H1 (cell line): ENCODE measurements around the gene EPSTI1. TPM values are rescaled to one million over a fixed set of nuclear protein-coding genes. Genes with fewer than 3 reads are reported as not detected.
A peak's percentile ranks its signal among the peaks of the same experiment; 100 is the strongest.

Source experiments
- CTCF ChIA-PET: fragments of 300-600 bp; sonication (Branson Sonifier 250); formaldehyde crosslinking; loops from one replicate; lab custom pipeline; 2021; ENCODE audit not compliant: partially characterized antibody; lab: Charles Lee
- POLR2A ChIA-PET: fragments of 300-600 bp; sonication (Branson Sonifier 250); formaldehyde crosslinking; loops from one replicate; lab custom pipeline; 2021; ENCODE audit warnings: inconsistent platforms; ENCODE audit not compliant: partially characterized antibody; lab: Charles Lee
- DNase-seq, 2 experiments: peaks; one replicate each; pipeline versions ENCODE4 v3.0.0 to v3.0.0-alpha.2; 2010 to 2022; ENCODE audit warnings: low spot score in 2 of 2, low read depth in 1 of 2, mixed read lengths in 1 of 2
- FAIRE-seq: peaks from 2 replicates; lab custom pipeline; 2011; peaks lifted over from hg19 to GRCh38; lab: Jason Lieb, UNC
- H2AFZ ChIP-seq: 2 replicates; pipeline ENCODE4 v1.8.1; 2012; ENCODE audit warnings: low read length, inconsistent platforms
- H2AK5ac ChIP-seq: 2 replicates; pipeline ENCODE4 v1.6.1; 2013; ENCODE audit warnings: low read depth, low read length
- H2BK120ac ChIP-seq: replicated peaks from 2 replicates; pipeline ENCODE3; 2013; ENCODE audit warnings: low read depth, low read length, inconsistent platforms
- H2BK12ac ChIP-seq: 2 replicates; pipeline ENCODE4 v1.6.1; 2013; ENCODE audit warnings: low read depth, low read length
- H2BK15ac ChIP-seq: 2 replicates; pipeline ENCODE4 v1.6.1; 2013; ENCODE audit warnings: low read length
- H2BK20ac ChIP-seq: 2 replicates; pipeline ENCODE4 v1.6.1; 2013; ENCODE audit warnings: low read length
- H2BK5ac ChIP-seq: 2 replicates; pipeline ENCODE4 v1.6.1; 2013; ENCODE audit warnings: low read depth, low read length
- H3K14ac ChIP-seq: 2 replicates; pipeline ENCODE4 v1.6.1; 2013; ENCODE audit warnings: inconsistent platforms; ENCODE audit not compliant: insufficient read length
- H3K18ac ChIP-seq: 2 replicates; pipeline ENCODE4 v1.6.1; 2013; ENCODE audit warnings: low read length; ENCODE audit errors: extremely low read depth
- H3K23ac ChIP-seq: 2 replicates; pipeline ENCODE4 v1.6.1; 2013; ENCODE audit warnings: inconsistent platforms; ENCODE audit not compliant: insufficient read length
- H3K23me2 ChIP-seq: 2 replicates; pipeline ENCODE4 v1.6.1; 2013; ENCODE audit warnings: low read depth, low read length
- H3K27ac ChIP-seq: 2 replicates; pipeline ENCODE4 v1.6.1; 2011; ENCODE audit warnings: low read depth, low read length, inconsistent platforms
- H3K27me3 ChIP-seq, 4 experiments: replicated peaks in 1 of 4; 1 replicate in 1 of 4; 2 replicates in 3 of 4; pipeline versions ENCODE4 v1.6.1 to v1.8.1; 2011 to 2013; ENCODE audit warnings: low read length in 3 of 4, mild to moderate bottlenecking in 3 of 4, inconsistent platforms in 2 of 4, mixed read lengths in 2 of 4, moderate library complexity in 1 of 4; ENCODE audit not compliant: control insufficient read depth in 3 of 4, insufficient read depth in 3 of 4; ENCODE audit errors: extremely low read depth in 1 of 4
- H3K36me3 ChIP-seq, 4 experiments: 2 replicates each; pipeline versions ENCODE4 v1.6.1 to v1.8.1; 2011 to 2013; ENCODE audit warnings: mild to moderate bottlenecking in 4 of 4, low read length in 3 of 4, moderate library complexity in 2 of 4, control low read depth in 1 of 4, inconsistent platforms in 1 of 4; ENCODE audit not compliant: insufficient read depth in 4 of 4, control insufficient read depth in 2 of 4
- H3K4ac ChIP-seq: replicated peaks from 2 replicates; pipeline ENCODE3; 2013; ENCODE audit warnings: low read length, low read depth, mixed read lengths, inconsistent platforms; ENCODE audit not compliant: insufficient read length
- H3K4me1 ChIP-seq, 4 experiments: replicated peaks in 1 of 4; 1 replicate in 1 of 4; 2 replicates in 3 of 4; pipeline versions ENCODE4 v1.6.1 to v1.8.1; 2011 to 2013; ENCODE audit warnings: low read length in 3 of 4, inconsistent platforms in 2 of 4, mixed read lengths in 1 of 4; ENCODE audit not compliant: insufficient read depth in 4 of 4, control insufficient read depth in 3 of 4
- H3K4me2 ChIP-seq, 2 experiments: 2 replicates each; pipeline versions ENCODE4 v1.6.1 to v1.8.1; 2011 to 2013; ENCODE audit warnings: low read depth in 2 of 2, low read length in 2 of 2, control low read depth in 1 of 2, inconsistent platforms in 1 of 2, mild to moderate bottlenecking in 1 of 2; ENCODE audit not compliant: insufficient read depth in 1 of 2
- H3K4me3 ChIP-seq, 4 experiments: fragments of 200-600, 300-600 bp in 1 of 4; sonication (generic), shearing (Covaris generic), sonication (Bioruptor Twin) in 1 of 4; 2 replicates each; pipeline versions ENCODE4 v1.5.1 to v1.8.1; 2011 to 2016; ENCODE audit warnings: low read length in 4 of 4, low read depth in 3 of 4, control low read depth in 2 of 4, inconsistent platforms in 2 of 4, mild to moderate bottlenecking in 2 of 4, mixed read lengths in 1 of 4, moderate library complexity in 1 of 4; ENCODE audit not compliant: insufficient read depth in 2 of 4; ENCODE audit errors: extremely low read depth in 1 of 4
- H3K56ac ChIP-seq: replicated peaks from 2 replicates; pipeline ENCODE3; 2013; ENCODE audit warnings: low read depth, mild to moderate bottlenecking, mixed read lengths, low read length, inconsistent platforms; ENCODE audit not compliant: insufficient read length
- H3K79me1 ChIP-seq: 2 replicates; pipeline ENCODE4 v1.6.1; 2013; ENCODE audit warnings: low read depth, low read length, control low read depth
- H3K79me2 ChIP-seq, 2 experiments: 2 replicates each; pipeline versions ENCODE4 v1.6.1 to v1.8.1; 2012 to 2013; ENCODE audit warnings: low read length in 2 of 2, mild to moderate bottlenecking in 2 of 2, inconsistent platforms in 1 of 2; ENCODE audit not compliant: insufficient read depth in 2 of 2, control insufficient read depth in 1 of 2
- H3K9ac ChIP-seq, 4 experiments: replicated peaks in 1 of 4; 1 replicate in 1 of 4; 2 replicates in 3 of 4; pipeline versions ENCODE4 v1.6.1 to v1.8.1; 2011 to 2013; ENCODE audit warnings: low read depth in 3 of 4, low read length in 3 of 4, control low read depth in 2 of 4, mild to moderate bottlenecking in 2 of 4, moderate library complexity in 2 of 4, inconsistent platforms in 1 of 4; ENCODE audit errors: extremely low read depth in 1 of 4
- H3K9me3 ChIP-seq, 2 experiments: 2 replicates each; pipeline versions ENCODE4 v1.6.1 to v1.8.1; 2012 to 2013; ENCODE audit warnings: mild to moderate bottlenecking in 2 of 2, moderate library complexity in 2 of 2, control low read depth in 1 of 2, inconsistent platforms in 1 of 2, low read depth in 1 of 2, low read length in 1 of 2, mixed read lengths in 1 of 2; ENCODE audit not compliant: insufficient read depth in 2 of 2
- H4K20me1 ChIP-seq, 2 experiments: replicated peaks in 1 of 2; 2 replicates each; pipeline versions ENCODE3 to v1.8.1; 2011 to 2013; ENCODE audit warnings: inconsistent platforms in 2 of 2, low read length in 2 of 2, mild to moderate bottlenecking in 1 of 2; ENCODE audit not compliant: insufficient read depth in 2 of 2, control insufficient read depth in 1 of 2
- H4K5ac ChIP-seq: 2 replicates; pipeline ENCODE4 v1.6.1; 2013; ENCODE audit warnings: low read length, low read depth, mixed read lengths, inconsistent platforms; ENCODE audit not compliant: insufficient read length
- H4K8ac ChIP-seq: 2 replicates; pipeline ENCODE4 v1.8.0; 2013; ENCODE audit warnings: mild to moderate bottlenecking, moderate library complexity, low read length, inconsistent platforms; ENCODE audit not compliant: insufficient read depth; ENCODE audit errors: extremely low read depth
- H4K91ac ChIP-seq: replicated peaks from 2 replicates; pipeline ENCODE3; 2013; ENCODE audit warnings: low read length, mixed read lengths, inconsistent platforms; ENCODE audit not compliant: insufficient read length
- BACH1 ChIP-seq: IDR thresholded peaks from 2 replicates; pipeline ENCODE4 v1.6.1; 2012; ENCODE audit warnings: low read length, improper control_type of control experiment
- KDM5A ChIP-seq: fragments of 200-600 bp; IDR thresholded peaks from 2 replicates; pipeline ENCODE4 v1.7.1; 2012; ENCODE audit warnings: mild to moderate bottlenecking, low read length, inconsistent platforms, mixed read lengths
- POLR2AphosphoS5 ChIP-seq: IDR thresholded peaks from 2 replicates; pipeline ENCODE4 v1.6.1; 2011; ENCODE audit warnings: low read depth, low read length
- RAD21 ChIP-seq, 2 experiments: IDR thresholded peaks in 1 of 2; conservative IDR thresholded peaks in 1 of 2; 2 replicates each; pipeline ENCODE4 v1.6.1; 2011; ENCODE audit warnings: low read depth in 2 of 2, low read length in 2 of 2, improper control_type of control experiment in 1 of 2, inconsistent platforms in 1 of 2, mild to moderate bottlenecking in 1 of 2, moderate library complexity in 1 of 2
- RBBP5 ChIP-seq: IDR thresholded peaks from 2 replicates; pipeline ENCODE4 v1.7.1; 2012; ENCODE audit warnings: low read depth, mild to moderate bottlenecking, inconsistent platforms, low read length, moderate library complexity, borderline replicate concordance
- YY1 ChIP-seq: IDR thresholded peaks from 2 replicates; pipeline ENCODE4 v1.6.1; 2011; ENCODE audit warnings: low read depth, mild to moderate bottlenecking, low read length
- WGBS, 2 experiments: shearing (Covaris generic) in 1 of 2; methylation state at CpG; one replicate each; pipeline versions ENCODE4 v1.1.6 to v1.1.7; 2013 to 2015; ENCODE audit warnings: low lambda C conversion rate in 2 of 2, mixed read lengths in 2 of 2, inconsistent platforms in 1 of 2, low coverage in 1 of 2, missing lambda C conversion rate in 1 of 2; ENCODE audit not compliant: insufficient replicate concordance in 2 of 2, insufficient coverage in 1 of 2, insufficient read length in 1 of 2; ENCODE audit errors: extremely low coverage in 1 of 2, missing lambda C conversion rate in 1 of 2; 5-methylcytosine and 5-hydroxymethylcytosine counted together
- polyA plus RNA-seq, 7 experiments: library from polyadenylated mRNA; depleted of rRNA in 3 of 7; stranded (reverse) in 5 of 7; unstranded in 2 of 7; fragments of >200 nt in 5 of 7; fragments of 200-250 nt in 2 of 7; gene quantifications; 1 replicate in 5 of 7; 2 replicates in 1 of 7; 4 replicates in 1 of 7; pipeline versions ENCODE4 v1.2.1 to v1.2.3, GENCODE V29; 2011 to 2013; ENCODE audit warnings: missing spikeins in 2 of 7, mixed read lengths in 2 of 7
- total RNA-seq: library from RNA; stranded (reverse); fragmentation: NEBNext Ultra II Directional; extraction: Animal tissue kit (Norgen Biotek cat#: 25700); gene quantifications from 2 replicates; pipeline ENCODE4 v1.2.1, GENCODE V29; 2021
- TF ChIP-seq, protein P1 (sequence below): IDR thresholded peaks from 2 replicates; pipeline ENCODE4 v1.6.1; 2012; ENCODE audit warnings: inconsistent platforms
- TF ChIP-seq, protein P2 (sequence below): IDR thresholded peaks from 2 replicates; pipeline ENCODE4 v1.6.1; 2012; ENCODE audit warnings: low read length, inconsistent platforms
- TF ChIP-seq, protein P3 (sequence below): IDR thresholded peaks from 2 replicates; pipeline ENCODE4 v1.6.1; 2012; ENCODE audit warnings: inconsistent platforms

The EPSTI1 gene
- total and polyA plus RNA-seq, 2 of the 8 experiments (the other 6 are each of a cell fraction or from before 2014, with no cell fraction given): 0.23 to 0.37 TPM

DNA sequence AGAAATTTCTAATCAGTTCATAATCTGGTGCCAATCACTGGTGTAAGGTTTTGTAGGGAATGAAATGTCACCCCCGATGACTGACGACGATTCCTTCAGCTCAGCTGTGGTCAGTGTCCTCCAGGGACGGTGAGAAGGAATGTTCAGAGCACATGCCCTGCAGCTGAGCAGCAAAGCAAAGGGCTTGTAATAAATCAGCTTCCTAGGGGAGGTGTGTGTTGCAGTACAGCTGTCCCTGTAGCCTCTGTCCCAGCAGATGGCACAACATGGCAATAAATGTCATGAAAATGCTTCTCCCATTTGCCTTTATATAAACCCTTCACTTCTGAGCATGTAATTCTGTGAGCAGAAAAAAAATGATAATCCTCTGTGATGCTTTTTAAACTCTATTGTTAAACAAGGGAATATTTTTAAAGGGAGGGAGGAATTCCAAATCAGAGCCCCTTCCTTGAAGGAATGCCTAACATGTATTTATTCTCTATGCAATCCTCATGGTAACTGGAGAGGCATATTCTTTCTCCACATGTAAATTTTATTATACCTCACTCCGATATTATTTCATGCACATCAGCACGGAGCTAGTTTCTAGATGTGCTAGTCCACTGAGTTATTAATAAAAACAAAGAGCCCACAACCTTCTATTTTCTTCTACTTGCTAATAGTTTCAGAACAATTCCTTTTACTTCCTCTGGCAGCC, 108.1 kb downstream of the EPSTI1 start:
- Histone ChIP-seq H3K79me2 (no peaks in the 10 kb centered on the region), H4K5ac (no peak overlapping the region), H4K20me1 (no peaks in the 10 kb centered on the region), H3K9me3 (no peaks in the 10 kb centered on the region; a peak in 1 of 4 replicates), H3K4me1 (peaks cover 0 to 3% (median 0%) of the 10 kb centered on the region in 4 experiments; a peak in 2 of 7 replicates), H3K18ac (no peak overlapping the region), H3K4me3 (no peak overlapping the region), H3K23me2 (no peaks in the 10 kb centered on the region), H3K27ac (no peak overlapping the region), H3K79me1 (no peaks in the 10 kb centered on the region), H2BK20ac (no peak overlapping the region), H3K23ac (no peak overlapping the region), H3K56ac (no peak overlapping the region), H2AFZ (no peak overlapping the region), H4K91ac (peak overlapping the region; percentile 79), H3K36me3 (no peaks in the 10 kb centered on the region), H2BK120ac (no peak overlapping the region), H3K9ac (no peak overlapping the region), H3K14ac (no peak overlapping the region), H3K4ac (no peak overlapping the region), H3K4me2 (no peak overlapping the region), H2BK12ac (no peak overlapping the region), H2AK5ac (0 out of 2 replicates have a peak overlapping the region, but pooled peaks have one; percentile 65), H2BK5ac (peak overlapping the region; percentile 64; the same call in 1 of the 2 replicates), H4K8ac (no peak overlapping the region), H2BK15ac (peak overlapping the region; percentile 81), H3K27me3 (no peaks in the 10 kb centered on the region; a peak in 1 of 7 replicates)
- WGBS, 2 experiments: 87% methylated on average over 6 of the region's 6 CpGs; no CpG with 5 or more reads in 1 of the 2 experiments
- ChIA-PET CTCF (interaction anchor here (0.6 to 2.9 kb wide), 5 partner anchors 20 to 550 kb away, joined by 3 to 14 read pairs (median 3); no protein-coding TSS in a partner anchor), POLR2A (no interaction called here)
- FAIRE-seq: no peak
- peak in 1 of 2 experiments; percentile 42 for DNase-seq
- TF ChIP-seq, protein P1, sequence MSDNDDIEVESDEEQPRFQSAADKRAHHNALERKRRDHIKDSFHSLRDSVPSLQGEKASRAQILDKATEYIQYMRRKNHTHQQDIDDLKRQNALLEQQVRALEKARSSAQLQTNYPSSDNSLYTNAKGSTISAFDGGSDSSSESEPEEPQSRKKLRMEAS: peak; percentile 58; the same call in 1 of the 2 replicates
- TF ChIP-seq, protein P2, sequence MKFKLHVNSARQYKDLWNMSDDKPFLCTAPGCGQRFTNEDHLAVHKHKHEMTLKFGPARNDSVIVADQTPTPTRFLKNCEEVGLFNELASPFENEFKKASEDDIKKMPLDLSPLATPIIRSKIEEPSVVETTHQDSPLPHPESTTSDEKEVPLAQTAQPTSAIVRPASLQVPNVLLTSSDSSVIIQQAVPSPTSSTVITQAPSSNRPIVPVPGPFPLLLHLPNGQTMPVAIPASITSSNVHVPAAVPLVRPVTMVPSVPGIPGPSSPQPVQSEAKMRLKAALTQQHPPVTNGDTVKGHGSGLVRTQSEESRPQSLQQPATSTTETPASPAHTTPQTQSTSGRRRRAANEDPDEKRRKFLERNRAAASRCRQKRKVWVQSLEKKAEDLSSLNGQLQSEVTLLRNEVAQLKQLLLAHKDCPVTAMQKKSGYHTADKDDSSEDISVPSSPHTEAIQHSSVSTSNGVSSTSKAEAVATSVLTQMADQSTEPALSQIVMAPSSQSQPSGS: no peak
- TF ChIP-seq RAD21 (IDR thresholded peaks at IDR 0.05 in 1 of 2, conservative IDR thresholded peaks at IDR 0.05 in 1 of 2; ENCODE audit: low read depth in 2 of 2, low read length in 2 of 2) (peak; percentile 59 to 61), POLR2AphosphoS5 (no peak), RBBP5 (no peak), YY1 (no peak), BACH1 (no peak), KDM5A (no peak)
- TF ChIP-seq, protein P3, sequence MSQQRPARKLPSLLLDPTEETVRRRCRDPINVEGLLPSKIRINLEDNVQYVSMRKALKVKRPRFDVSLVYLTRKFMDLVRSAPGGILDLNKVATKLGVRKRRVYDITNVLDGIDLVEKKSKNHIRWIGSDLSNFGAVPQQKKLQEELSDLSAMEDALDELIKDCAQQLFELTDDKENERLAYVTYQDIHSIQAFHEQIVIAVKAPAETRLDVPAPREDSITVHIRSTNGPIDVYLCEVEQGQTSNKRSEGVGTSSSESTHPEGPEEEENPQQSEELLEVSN: 0 out of 2 replicates have a peak, but pooled peaks have one; percentile 15
